H1 (cell line): Measurements from ENCODE around the gene DYNC1LI1. TPM values are rescaled to one million over a fixed set of nuclear protein-coding genes. Genes with fewer than 3 reads are reported as not detected.

Experiments
- CEBPB ChIP-seq: IDR thresholded peaks from 2 replicates; pipeline ENCODE4 v1.6.1; 2012; ENCODE audit warnings: low read depth, low read length
- POLR2AphosphoS5 ChIP-seq: IDR thresholded peaks from 2 replicates; pipeline ENCODE4 v1.6.1; 2011; ENCODE audit warnings: low read depth, low read length
- polyA plus RNA-seq, 7 experiments: library from polyadenylated mRNA; depleted of rRNA in 3 of 7; stranded (reverse) in 5 of 7; unstranded in 2 of 7; fragments of >200 nt in 5 of 7; fragments of 200-250 nt in 2 of 7; gene quantifications; 1 replicate in 5 of 7; 2 replicates in 1 of 7; 4 replicates in 1 of 7; pipeline versions ENCODE4 v1.2.1 to v1.2.3, GENCODE V29; 2011 to 2013; ENCODE audit warnings: missing spikeins in 2 of 7, mixed read lengths in 2 of 7
- total RNA-seq: library from RNA; stranded (reverse); fragmentation: NEBNext Ultra II Directional; extraction: Animal tissue kit (Norgen Biotek cat#: 25700); gene quantifications from 2 replicates; pipeline ENCODE4 v1.2.1, GENCODE V29; 2021

The DYNC1LI1 gene
- total and polyA plus RNA-seq, 2 of the 8 experiments (the other 6 are each of a cell fraction or from before 2014, with no cell fraction given), result 13.6 to 45.1 TPM

GRCh38 chr3:32586356-32586755 lies 15.7 kb upstream of the DYNC1LI1 start (continued):
- TF ChIP-seq POLR2AphosphoS5, result no peak
- no peak for TF ChIP-seq CEBPB
